ENCODE data around the gene ANTXR1.
"Not testable (repeated sequence)": the region's sequence is repeated elsewhere in the genome, so short reads cannot be mapped to it uniquely, and the experiment has no call there.

The ANTXR1 gene

GRCh38 chr2:69250981-69251380 lies 238.0 kb downstream of the ANTXR1 start:
- H3K4me3 ChIP-seq (replicated peaks in 1 of 2; ENCODE audit: low read depth in 2 of 2, low read length in 2 of 2), result no peak overlapping the region
- no peak for TF ChIP-seq CTCF (IDR thresholded peaks at IDR 0.05; ENCODE audit: low read depth, low read length)
- peak in 1 of 2 donors; percentile 29 for DNase-seq (ENCODE audit: low read depth in 2 of 2)

- no peak overlapping the region for H3K4me3 ChIP-seq (replicated peaks in 1 of 2; ENCODE audit: low read depth in 2 of 2, low read length in 2 of 2)
- DNase-seq (ENCODE audit: low read depth in 2 of 2), result peak in 1 of 2 donors; percentile 43
- TF ChIP-seq CTCF (IDR thresholded peaks at IDR 0.05; ENCODE audit: low read depth, low read length), result no peak
Observed at GRCh38 chr2:69251943-69252342, 239.0 kb downstream of the ANTXR1 start.

- no peak for TF ChIP-seq CTCF (IDR thresholded peaks at IDR 0.05; ENCODE audit: low read depth, low read length)
- H3K4me3 ChIP-seq (replicated peaks in 1 of 2; ENCODE audit: low read depth in 2 of 2, low read length in 2 of 2), result no peak overlapping the region
- DNase-seq (ENCODE audit: low read depth in 2 of 2), result peak; percentile 44 to 69
Observed at GRCh38 chr2:69253112-69253511, 240.1 kb downstream of the ANTXR1 start.

GRCh38 chr2:69253611-69254301 lies 240.8 kb downstream of the ANTXR1 start:
- peak; percentile 100 for DNase-seq (ENCODE audit: low read depth in 2 of 2)
- TF ChIP-seq CTCF (IDR thresholded peaks at IDR 0.05; ENCODE audit: low read depth, low read length), result no peak
- no peak overlapping the region for H3K4me3 ChIP-seq (replicated peaks in 1 of 2; ENCODE audit: low read depth in 2 of 2, low read length in 2 of 2)

GRCh38 chr2:69255760-69256159 lies 242.8 kb downstream of the ANTXR1 start:
- no peak overlapping the region for H3K4me3 ChIP-seq (replicated peaks in 1 of 2; ENCODE audit: low read depth in 2 of 2, low read length in 2 of 2)
- peak in 1 of 2 donors; percentile 46 for DNase-seq (ENCODE audit: low read depth in 2 of 2)
- TF ChIP-seq CTCF (IDR thresholded peaks at IDR 0.05; ENCODE audit: low read depth, low read length), result no peak

GRCh38 chr2:69259994-69260591 lies 247.1 kb downstream of the ANTXR1 start:
- not testable (repeated sequence) for DNase-seq (ENCODE audit: low read depth in 2 of 2)

GRCh38 chr2:69260666-69261065 lies 247.7 kb downstream of the ANTXR1 start:
- TF ChIP-seq CTCF (IDR thresholded peaks at IDR 0.05; ENCODE audit: low read depth, low read length), result no peak
- DNase-seq (ENCODE audit: low read depth in 2 of 2), result peak in 1 of 2 donors; percentile 50
- H3K4me3 ChIP-seq (replicated peaks in 1 of 2; ENCODE audit: low read depth in 2 of 2, low read length in 2 of 2), result no peak overlapping the region

More at GRCh38 chr2:69259994-69260591, 247.1 kb downstream of the ANTXR1 start:
- H3K4me3 ChIP-seq (replicated peaks in 1 of 2; ENCODE audit: low read depth in 2 of 2, low read length in 2 of 2), result not testable (repeated sequence)
